Measurements from ENCODE around the gene RFX8. TPM values are rescaled to one million over a fixed set of nuclear protein-coding genes. Genes with fewer than 3 reads are reported as not detected.

RFX8 gene
- polyA plus RNA-seq, 2 of the 4 experiments (the other 2 are of a cell fraction): not detected

- no peaks in the 10 kb centered on the region for H3K4me1 ChIP-seq
- H3K4me2 ChIP-seq: no peak overlapping the region
- 72% methylated on average over 1 of the region's 1 CpG for WGBS (ENCODE audit: missing lambda C conversion rate)
- ChIA-PET POLR2A (no interaction called here), CTCF (interaction anchor here (0.6 to 1.0 kb wide), 3 partner anchors 17 to 446 kb away, joined by 3 read pairs; no protein-coding TSS in a partner anchor)
- H3K4me3 ChIP-seq: no peak overlapping the region
- no peak overlapping the region for H3K27ac ChIP-seq
- no peak for TF ChIP-seq HOXB13 (CRISPR knock-in tag; IDR thresholded peaks at IDR 0.05; ENCODE audit: low read depth)
- no peak for TF ChIP-seq POLR2AphosphoS2 (conservative IDR thresholded peaks at IDR 0.05; ENCODE audit: low read length)
- TF ChIP-seq, protein P1, sequence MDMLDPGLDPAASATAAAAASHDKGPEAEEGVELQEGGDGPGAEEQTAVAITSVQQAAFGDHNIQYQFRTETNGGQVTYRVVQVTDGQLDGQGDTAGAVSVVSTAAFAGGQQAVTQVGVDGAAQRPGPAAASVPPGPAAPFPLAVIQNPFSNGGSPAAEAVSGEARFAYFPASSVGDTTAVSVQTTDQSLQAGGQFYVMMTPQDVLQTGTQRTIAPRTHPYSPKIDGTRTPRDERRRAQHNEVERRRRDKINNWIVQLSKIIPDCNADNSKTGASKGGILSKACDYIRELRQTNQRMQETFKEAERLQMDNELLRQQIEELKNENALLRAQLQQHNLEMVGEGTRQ (IDR thresholded peaks at IDR 0.05): no peak
- no peak for TF ChIP-seq CBX2 (IDR thresholded peaks at IDR 0.05; ENCODE audit: borderline replicate concordance, low read depth)
- TF ChIP-seq, protein P2, sequence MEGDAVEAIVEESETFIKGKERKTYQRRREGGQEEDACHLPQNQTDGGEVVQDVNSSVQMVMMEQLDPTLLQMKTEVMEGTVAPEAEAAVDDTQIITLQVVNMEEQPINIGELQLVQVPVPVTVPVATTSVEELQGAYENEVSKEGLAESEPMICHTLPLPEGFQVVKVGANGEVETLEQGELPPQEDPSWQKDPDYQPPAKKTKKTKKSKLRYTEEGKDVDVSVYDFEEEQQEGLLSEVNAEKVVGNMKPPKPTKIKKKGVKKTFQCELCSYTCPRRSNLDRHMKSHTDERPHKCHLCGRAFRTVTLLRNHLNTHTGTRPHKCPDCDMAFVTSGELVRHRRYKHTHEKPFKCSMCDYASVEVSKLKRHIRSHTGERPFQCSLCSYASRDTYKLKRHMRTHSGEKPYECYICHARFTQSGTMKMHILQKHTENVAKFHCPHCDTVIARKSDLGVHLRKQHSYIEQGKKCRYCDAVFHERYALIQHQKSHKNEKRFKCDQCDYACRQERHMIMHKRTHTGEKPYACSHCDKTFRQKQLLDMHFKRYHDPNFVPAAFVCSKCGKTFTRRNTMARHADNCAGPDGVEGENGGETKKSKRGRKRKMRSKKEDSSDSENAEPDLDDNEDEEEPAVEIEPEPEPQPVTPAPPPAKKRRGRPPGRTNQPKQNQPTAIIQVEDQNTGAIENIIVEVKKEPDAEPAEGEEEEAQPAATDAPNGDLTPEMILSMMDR (IDR thresholded peaks at IDR 0.05): no peak
- TF ChIP-seq, protein P3, sequence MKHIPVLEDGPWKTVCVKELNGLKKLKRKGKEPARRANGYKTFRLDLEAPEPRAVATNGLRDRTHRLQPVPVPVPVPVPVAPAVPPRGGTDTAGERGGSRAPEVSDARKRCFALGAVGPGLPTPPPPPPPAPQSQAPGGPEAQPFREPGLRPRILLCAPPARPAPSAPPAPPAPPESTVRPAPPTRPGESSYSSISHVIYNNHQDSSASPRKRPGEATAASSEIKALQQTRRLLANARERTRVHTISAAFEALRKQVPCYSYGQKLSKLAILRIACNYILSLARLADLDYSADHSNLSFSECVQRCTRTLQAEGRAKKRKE (CRISPR knock-in tag; IDR thresholded peaks at IDR 0.05; ENCODE audit: low read depth): no peak
- no peak for TF ChIP-seq HOXB5 (CRISPR knock-in tag; IDR thresholded peaks at IDR 0.05)
- TF ChIP-seq ZC3H11A (IDR thresholded peaks at IDR 0.05): no peak
- TF ChIP-seq CBX8 (IDR thresholded peaks at IDR 0.05): no peak
- TF ChIP-seq FOSL2 (IDR thresholded peaks at IDR 0.05): no peak
- no peak for TF ChIP-seq FOSL2 (CRISPR knock-in tag; IDR thresholded peaks at IDR 0.05)
- TF ChIP-seq, protein P4, sequence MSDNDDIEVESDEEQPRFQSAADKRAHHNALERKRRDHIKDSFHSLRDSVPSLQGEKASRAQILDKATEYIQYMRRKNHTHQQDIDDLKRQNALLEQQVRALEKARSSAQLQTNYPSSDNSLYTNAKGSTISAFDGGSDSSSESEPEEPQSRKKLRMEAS (IDR thresholded peaks at IDR 0.05): no peak
- TF ChIP-seq RAD21 (conservative IDR thresholded peaks at IDR 0.05 in 1 of 2, IDR thresholded peaks at IDR 0.05 in 1 of 2): no peak
- TF ChIP-seq ZNF302 (CRISPR knock-in tag; IDR thresholded peaks at IDR 0.05): no peak
- TF ChIP-seq HOXA7 (CRISPR knock-in tag; IDR thresholded peaks at IDR 0.05): no peak
- no peak for TF ChIP-seq MAZ (IDR thresholded peaks at IDR 0.05; ENCODE audit: borderline replicate concordance, low read depth, low read length)
- no peak for TF ChIP-seq RNF2 (IDR thresholded peaks at IDR 0.05; ENCODE audit: borderline replicate concordance, low read depth)
- peaks cover 7% of the 10 kb centered on the region for H3K9me3 ChIP-seq
- no peak for DNase-seq (ENCODE audit: low read depth in 1 of 2, low spot score in 1 of 2)
- ATAC-seq: no peak
- FAIRE-seq: no peak
These were observed 36.5 kb upstream of the RFX8 start for GRCh38 chr2:101511381-101511780.

DNA sequence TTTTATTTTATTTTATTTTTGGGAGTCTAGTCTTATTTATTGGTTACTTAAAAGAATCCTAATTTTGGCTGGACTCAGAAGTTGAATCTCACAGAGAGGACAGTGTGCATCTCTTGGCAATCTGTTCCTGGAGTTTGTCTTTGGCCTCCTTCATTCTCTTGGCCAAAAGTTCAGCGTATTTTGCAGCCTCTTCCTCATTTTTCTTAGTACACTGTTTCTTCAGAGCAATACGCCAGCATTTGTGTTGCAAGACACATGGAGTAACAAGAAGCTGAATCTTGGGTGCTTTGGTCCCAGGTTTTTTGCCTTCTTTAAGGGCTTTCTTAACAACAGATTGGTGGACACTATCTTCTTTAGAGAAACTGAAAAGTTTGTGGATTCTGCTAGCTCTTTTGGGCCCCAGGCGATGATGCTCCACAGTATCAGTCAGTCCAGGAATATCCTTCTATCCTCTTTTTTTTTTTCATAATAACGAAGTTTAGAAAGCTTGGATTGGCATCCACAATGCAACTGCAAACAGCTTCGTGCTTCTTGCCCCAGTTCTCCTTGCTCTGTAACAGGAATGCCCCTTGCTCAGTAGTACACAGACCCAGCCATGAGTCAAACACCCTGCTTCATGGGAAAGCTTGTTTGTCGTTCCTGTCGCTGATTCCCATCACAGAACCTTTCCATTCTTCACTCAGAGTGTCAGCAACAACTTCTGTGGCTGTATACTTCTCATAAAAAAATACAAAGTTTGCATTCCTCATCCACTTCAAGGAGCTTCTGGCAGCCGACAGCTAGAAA is 34.8 kb upstream of the RFX8 start:
- no peak overlapping the region for H3K4me2 ChIP-seq
- CTCF ChIA-PET: interaction anchor here (1.4 to 1.8 kb wide), 3 partner anchors 9 to 168 kb away, joined by 3 to 5 read pairs (median 4); partner anchors contain the start of gene CREG2
- POLR2A ChIA-PET: no interaction called here
- TF ChIP-seq ELK1 (IDR thresholded peaks at IDR 0.05; ENCODE audit: low read depth, low read length) (no peak), HDAC2 (IDR thresholded peaks at IDR 0.05) (no peak), TFCP2L1 (CRISPR knock-in tag; IDR thresholded peaks at IDR 0.05) (no peak), RAD21 (conservative IDR thresholded peaks at IDR 0.05 in 1 of 2, IDR thresholded peaks at IDR 0.05 in 1 of 2) (no peak), FOSL2 (IDR thresholded peaks at IDR 0.05) (no peak), FOSL2 (CRISPR knock-in tag; IDR thresholded peaks at IDR 0.05) (no peak), CBX2 (IDR thresholded peaks at IDR 0.05; ENCODE audit: borderline replicate concordance, low read depth) (no peak), MAZ (IDR thresholded peaks at IDR 0.05; ENCODE audit: borderline replicate concordance, low read depth, low read length) (no peak), JUN (IDR thresholded peaks at IDR 0.05) (no peak), EHF (CRISPR knock-in tag; IDR thresholded peaks at IDR 0.05) (no peak), HOXB5 (CRISPR knock-in tag; IDR thresholded peaks at IDR 0.05) (no peak), EHMT2 (IDR thresholded peaks at IDR 0.05; ENCODE audit: low read depth) (no peak), CEBPB (IDR thresholded peaks at IDR 0.05) (no peak), CBX8 (IDR thresholded peaks at IDR 0.05) (no peak), SMC3 (IDR thresholded peaks at IDR 0.05) (no peak)
- TF ChIP-seq, protein P5, sequence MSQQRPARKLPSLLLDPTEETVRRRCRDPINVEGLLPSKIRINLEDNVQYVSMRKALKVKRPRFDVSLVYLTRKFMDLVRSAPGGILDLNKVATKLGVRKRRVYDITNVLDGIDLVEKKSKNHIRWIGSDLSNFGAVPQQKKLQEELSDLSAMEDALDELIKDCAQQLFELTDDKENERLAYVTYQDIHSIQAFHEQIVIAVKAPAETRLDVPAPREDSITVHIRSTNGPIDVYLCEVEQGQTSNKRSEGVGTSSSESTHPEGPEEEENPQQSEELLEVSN (IDR thresholded peaks at IDR 0.05; ENCODE audit: borderline replicate concordance, low read depth): no peak
- TF ChIP-seq, protein P2 (IDR thresholded peaks at IDR 0.05): no peak
- TF ChIP-seq, protein P1 (IDR thresholded peaks at IDR 0.05): no peak

More for the DNA sequence above, 34.8 kb upstream of the RFX8 start:
- ATAC-seq (no peak), FAIRE-seq (no peak), DNase-seq (ENCODE audit: low read depth in 1 of 2, low spot score in 1 of 2) (no peak)
- Histone ChIP-seq H3K9me3 (no peaks in the 10 kb centered on the region), H3K4me1 (no peaks in the 10 kb centered on the region), H3K4me3 (no peak overlapping the region), H3K27ac (no peak overlapping the region)
- 69% methylated on average over 8 of the region's 8 CpGs for WGBS (ENCODE audit: missing lambda C conversion rate)
